CD4-positive, alpha-beta T cell treated with Interleukin-21 for 1 hour (primary cell): ENCODE results near the gene ANKRD10.

Experiments
- DNase-seq: peaks from one replicate; pipeline ENCODE4 v3.0.0-alpha.2; 2020

ANKRD10 gene

DNA sequence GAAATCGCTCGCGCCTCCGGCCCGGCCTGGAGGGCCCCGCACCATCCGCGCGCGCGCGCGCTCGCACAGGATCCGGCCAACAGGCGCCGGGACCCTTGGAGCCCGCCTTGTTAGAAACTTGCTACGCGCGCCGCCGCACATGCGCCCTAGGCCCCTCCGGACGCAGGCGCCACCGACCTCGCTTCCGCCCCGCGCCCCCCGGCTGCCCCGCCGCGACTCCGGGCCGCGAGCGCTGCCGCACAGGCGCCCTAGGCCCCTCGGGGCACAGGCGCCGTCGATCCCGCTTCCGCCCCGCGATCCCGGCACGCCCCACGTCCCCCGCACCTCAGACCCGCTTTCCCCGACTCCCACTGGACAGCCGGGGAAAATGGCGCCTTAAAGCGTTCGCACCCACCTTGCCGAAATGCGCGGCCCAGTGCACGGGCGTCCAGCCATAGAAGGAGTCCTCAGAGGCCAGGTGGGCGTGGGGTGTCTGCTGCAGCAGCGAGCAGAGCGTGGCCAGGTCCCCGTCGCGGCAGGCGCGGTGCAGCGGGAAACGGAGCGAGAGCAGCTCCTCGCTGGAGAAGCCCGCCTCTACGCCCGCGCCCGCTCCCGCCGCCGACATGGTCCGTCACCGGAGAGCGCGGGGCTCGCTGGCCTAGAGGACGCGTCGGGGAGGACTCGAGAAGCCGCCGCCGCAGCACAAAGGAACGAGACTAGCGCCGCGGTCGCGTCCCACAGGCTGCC, 375 bp downstream of the ANKRD10 start:
- peak; percentile 76 for DNase-seq

DNA sequence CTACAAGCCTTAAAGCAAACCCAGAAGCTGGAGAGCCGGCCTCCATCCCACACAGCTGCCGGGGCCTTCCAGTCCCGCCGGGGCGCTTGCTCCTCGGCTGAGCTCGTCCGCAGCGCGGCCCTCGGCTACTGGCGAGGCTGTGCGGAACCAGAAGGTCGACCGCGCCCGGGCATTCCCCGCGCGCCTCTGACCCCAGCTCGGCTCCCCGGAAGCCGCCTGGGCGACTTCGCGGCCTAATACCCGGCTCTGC, 863 bp downstream of the ANKRD10 start:
- no peak for DNase-seq

DNA sequence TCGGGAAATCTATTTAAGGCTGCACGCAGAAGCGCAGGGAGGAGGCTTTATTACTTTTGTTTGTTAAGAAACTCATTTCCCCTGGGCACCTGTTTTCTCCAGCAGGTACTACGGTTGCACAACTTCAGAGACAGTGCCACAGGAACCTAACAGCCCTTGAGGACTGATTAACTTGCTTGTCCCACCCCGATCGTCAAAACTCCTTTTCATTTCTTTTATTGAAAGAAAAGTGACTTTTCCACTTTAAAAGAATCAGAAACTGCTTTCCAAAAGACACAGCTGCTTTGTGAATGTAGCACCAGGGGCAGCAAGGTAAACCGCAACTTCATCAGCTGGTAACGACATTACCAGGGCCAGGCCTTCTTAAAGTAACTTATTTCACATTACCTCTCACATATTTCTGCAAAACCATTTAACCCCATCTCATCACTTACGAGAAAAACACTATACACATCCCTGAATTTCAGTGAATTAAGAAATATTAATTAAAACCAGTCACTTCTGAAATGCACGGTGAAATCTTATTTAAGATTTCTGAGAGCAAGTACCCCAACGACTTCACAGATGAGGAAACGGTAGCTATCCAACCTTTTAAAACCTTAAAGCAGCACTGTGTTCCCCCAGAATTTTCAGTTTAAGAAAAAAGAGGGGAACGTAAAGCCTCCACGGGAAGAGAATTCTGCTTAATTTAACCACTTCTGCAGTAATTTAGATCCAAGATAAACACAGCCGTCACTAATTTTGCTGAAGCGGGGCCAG, 1.4 kb downstream of the ANKRD10 start:
- peak; percentile 37 for DNase-seq

DNA sequence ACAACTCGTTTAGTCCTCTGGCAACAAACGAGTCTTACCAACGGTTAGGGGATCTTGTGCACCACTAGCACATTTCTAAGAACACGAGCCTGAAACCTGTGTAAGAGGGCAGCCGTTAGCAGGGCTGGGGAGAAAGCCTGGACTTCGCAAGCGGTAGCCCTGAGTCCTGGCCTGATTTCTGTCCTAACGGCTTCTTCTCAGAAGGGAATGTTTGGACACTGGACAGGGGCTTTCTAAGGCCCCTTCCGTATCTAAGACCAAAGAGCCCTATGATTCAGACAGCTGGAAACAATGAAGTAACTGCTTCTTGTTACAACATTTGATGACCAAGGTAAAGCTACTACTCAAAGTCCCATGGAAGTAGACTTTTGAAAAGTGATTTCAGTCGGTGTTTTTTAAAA, 2.2 kb downstream of the ANKRD10 start:
- DNase-seq = no peak

DNA sequence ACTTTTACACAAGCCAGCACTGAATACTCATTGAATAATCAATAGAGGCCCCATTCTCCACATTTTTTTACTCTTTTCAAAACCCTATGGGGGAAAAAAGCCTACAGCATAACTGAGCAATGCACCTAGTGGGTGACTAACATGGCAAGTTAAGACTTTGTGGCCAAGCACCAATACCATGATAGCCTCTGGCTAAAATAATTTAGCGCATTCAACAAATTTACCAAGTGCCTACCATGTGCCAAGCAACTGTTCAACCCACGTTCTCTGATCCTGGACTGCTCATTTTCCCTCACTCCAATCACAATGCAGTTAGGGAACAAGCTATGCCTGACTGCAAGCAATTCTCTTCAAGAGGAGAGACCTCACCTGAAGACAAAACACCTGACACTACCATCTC, 3.0 kb downstream of the ANKRD10 start:
- DNase-seq = no peak

DNA sequence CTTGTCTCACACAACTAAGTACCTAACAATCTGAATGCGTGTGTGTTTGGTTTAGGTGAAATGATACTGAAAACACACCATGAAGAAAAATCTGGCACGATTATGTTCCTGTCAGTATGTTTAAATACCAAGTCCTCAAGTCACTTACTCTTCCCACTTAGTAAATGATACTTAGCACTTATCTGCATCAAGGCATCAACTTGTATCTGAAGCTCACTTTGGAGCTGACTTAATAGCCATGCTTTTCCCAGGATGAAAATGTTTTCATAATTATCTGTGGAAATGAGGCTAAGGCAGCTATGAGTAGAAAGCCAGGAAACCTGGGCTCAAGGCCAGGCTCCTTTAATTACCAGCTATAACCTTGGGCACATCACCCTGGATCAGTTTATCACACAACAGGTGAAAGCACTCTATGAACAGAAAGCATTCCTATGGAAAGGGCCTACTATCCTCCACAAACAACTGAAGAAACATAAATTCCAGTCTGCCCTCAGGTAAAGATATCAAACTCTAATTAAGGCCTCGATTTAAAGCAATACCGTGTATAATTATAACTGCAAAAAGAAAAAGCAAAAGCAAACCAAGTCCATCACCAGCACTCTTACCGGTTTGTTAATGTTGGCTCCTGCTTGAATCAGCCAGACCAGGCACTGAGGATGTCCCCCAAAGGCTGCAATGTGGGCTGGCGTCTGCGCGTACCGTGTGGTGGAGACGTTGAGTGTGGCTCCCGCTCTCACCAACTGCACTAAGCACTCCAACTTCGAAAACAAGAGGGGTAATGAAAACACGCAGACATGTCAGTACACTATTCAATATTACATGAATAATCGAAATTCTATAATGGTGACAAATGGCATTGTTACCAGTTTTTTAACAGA, 4.6 kb downstream of the ANKRD10 start:
- DNase-seq = no peak

DNA sequence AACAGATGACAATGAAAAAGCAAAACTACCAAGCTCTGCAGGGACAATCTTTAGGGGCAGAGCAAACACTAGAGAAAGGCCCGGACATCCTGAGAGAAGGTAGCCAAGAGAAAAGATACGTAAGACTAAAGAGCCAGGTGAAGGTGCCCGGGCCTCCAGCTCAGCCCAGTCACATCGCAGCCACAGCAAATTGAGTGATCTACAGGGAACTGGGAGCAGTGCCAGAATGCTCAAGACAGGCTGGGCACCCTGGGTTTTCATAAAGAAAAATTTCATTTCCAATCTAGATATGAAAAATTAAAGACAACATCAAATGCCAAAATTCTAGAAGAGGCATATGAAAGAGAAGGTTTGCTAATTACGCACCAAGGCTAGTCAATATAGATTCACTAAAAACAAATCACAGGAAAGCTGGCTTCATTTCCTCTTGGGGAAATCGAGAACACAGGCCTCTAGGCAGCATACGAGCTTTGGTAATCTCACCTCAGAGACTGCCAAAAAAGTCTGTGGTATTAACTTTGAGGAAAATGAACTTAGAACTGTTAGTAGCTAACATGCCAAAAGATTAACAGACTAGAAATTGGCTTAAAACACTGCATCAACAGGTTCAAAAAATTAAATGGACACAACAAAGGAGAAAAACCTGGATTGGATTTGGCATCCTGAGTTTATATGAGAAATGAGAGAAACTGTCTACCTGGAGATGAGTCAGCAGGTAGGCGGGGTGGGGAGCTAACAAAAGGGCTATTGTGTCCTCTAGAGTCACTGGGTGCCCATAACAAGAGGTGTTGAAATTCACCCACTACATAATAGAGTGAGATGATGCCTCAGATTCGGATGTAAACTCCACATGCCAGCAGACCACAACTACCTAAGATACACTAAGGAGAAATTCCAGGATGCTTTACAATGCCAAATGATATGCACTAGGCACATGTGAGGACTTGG, 6.6 kb downstream of the ANKRD10 start:
- no peak for DNase-seq

DNA sequence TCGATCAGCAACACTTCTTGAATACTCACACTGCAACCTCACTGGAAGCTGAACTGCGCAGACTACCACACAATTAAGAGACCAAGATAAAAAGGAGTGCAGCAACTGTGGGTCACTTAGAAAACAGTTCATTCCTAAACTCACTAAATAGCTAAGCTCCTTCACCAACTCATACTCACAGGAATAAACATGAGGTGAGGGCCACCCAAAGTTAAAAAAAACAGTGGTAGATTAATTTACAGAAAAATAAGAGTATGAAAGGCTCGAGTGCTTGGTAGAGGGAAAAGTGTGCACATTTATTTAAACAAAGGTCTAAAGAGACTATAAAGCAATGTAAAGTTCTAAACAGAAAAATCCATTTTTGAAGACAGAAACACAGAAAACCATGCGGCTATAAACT, 7.6 kb downstream of the ANKRD10 start:
- no peak for DNase-seq

DNA sequence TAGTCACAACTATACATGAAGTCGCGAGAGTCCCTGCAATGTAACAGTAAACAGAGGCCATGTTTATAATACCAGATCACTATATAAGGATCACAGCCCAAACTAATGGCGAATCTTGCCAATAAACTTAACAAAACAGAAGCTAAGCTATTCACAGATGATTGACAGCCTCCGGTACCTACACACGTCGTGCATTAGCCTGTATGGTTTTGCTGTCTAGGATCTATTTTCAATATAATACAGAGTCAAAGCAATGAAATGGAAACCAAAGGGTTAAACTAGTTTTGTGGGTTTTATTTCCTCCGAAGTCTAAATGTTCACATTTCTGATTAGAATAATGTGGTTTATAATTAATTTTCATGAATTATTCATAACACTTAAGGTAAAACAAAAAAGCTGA, 10.1 kb downstream of the ANKRD10 start:
- DNase-seq = no peak

DNA sequence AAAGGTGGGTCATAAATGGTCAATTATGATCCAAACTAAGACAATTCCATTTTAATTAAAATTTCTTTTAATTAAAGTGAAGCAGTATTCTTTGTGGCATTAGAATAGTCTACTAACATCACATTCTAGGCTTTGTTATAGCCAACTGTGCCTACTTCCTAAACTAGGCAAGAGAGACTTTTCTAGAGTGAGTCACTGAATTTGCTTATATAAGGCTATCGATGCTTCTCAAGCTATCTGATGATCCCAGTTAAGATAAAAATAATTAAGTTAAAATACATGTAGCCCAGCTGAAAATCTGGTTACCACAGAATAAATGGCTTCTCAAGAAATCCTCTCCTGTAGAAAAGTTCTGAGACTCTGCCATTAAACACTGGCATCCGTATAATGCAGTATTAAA, 12.5 kb downstream of the ANKRD10 start:
- DNase-seq = no peak

DNA sequence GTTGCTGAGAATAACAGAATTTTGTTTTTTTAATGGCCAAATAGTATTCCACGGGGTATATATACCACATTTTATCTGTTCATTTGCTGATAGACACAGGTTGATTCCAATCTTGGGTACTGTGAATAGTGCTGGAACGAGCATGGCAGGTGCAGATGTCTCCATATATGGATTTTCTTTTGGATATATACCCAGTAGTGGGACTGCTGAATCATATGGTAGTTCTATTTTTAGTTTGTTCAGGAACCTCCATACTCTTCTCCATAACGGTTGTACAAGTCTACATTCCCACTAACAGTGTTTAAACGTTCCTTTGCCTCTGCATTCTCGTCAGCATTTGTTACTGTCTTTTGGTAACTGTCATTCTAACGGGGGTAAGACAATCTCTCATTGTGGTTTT, 17.3 kb downstream of the ANKRD10 start:
- no peak for DNase-seq

DNA sequence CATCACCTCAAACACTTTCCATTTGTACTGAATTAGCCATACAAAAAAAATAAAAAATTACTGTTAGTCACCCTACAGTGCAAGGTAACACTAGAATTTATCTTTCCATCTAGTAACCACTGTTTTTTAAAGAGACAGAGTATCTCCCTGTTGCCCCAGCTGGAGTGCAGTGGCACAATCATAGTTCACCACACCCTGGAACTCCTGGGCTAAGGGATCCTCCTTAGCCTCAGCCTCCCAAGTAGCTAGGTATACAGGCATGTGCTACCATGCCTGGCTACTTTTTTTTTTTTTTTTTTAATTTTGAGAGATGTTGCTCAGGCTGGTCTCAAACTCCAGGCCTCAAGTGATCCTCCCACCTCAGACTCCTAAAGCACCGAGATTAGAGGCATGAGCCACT, 17.9 kb downstream of the ANKRD10 start:
- no peak for DNase-seq

DNA sequence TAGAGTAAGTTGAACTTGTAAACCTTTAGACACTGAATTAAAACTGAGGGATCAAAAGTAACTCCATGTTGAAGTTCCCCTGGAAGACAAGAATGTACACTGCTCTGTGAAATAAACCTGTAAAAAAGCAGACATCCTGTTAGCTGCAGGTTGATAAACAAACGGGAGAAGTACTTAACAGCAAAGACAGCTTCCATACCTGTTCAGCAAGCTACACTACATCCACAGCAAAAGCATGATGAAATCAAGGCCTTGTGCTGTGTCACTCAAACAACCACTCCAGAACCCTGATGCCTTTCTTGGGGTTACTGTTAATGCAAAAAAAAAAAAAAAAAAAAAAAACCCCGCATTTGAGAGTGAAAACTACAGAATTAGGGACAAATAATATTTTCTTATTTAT, 20.8 kb downstream of the ANKRD10 start:
- DNase-seq = no peak

DNA sequence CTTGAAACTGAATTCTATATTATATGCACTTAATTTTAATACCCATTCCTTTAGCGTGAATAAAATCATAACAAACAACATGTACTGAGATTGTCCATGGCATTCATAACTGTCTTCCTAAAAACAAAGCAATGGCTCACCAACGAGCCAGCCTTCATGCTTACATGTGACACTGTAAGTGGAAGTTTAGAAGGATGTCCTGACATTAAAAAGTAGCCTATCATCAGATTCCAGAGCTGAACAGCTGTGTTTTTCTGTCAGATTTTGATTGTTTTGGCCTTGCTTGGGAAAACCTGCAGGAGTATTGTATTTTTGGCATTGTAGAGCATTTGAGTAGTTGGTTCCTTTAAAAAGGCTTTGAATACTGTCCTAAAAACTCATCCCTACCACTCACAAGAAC, 21.3 kb downstream of the ANKRD10 start:
- DNase-seq = no peak

DNA sequence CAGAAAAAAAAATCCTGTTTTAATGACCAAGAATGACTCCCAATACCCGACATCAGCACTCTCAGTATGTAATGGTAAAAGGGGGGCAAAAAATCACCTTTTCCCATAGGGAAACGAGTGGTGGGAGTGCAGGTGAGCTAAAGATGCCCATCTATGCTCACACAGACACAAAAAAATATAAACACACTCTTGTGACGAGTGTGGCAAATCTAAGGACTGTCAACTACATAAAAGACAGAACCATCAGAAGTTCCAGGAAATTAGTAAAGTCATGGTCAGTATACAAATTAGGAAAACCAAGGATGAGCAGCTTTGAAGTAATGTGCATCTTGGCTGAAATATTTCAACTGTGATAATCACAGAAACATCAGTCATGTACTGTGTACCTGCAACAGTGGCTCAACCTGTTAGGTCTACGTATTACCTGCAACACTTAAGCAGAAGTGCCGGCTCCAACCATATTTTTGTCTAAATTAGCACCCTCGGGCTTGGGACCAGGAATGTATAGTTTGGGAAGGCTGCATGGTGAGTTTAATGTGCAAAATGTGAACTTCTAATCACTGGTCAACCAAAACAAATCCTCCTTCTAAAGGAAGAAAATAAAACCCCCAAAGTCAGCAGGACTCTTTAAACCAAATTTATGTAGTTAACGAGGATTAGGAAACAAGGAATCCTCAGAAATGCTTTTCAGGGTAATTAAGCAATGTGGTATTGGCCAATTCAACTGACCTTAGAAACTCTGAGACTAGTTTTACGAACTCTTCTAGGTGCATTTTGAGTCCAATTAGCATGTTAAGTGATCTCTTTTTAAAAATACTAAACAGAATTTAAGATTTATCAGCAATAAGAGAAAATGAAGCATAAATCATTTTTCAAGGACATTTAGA, 24.3 kb downstream of the ANKRD10 start:
- no peak for DNase-seq

DNA sequence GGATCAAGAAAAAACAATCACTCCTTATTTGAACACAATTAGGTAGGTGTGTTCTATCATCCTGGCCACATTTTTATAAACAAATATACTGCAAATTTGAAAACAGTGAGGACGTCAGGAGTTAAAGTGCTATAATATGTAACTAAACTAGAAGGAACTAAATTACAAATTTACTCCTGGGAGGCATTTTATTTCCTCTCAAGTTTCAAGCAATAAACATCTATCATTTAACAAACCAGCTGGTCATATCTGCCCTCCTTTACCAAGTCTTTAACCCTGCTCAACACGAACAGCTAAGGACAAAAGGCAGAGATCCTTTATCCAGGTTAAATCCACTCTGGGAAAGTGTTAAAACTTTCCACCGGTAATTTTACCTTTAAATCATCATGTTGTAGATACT, 26.5 kb downstream of the ANKRD10 start:
- DNase-seq = no peak

DNA sequence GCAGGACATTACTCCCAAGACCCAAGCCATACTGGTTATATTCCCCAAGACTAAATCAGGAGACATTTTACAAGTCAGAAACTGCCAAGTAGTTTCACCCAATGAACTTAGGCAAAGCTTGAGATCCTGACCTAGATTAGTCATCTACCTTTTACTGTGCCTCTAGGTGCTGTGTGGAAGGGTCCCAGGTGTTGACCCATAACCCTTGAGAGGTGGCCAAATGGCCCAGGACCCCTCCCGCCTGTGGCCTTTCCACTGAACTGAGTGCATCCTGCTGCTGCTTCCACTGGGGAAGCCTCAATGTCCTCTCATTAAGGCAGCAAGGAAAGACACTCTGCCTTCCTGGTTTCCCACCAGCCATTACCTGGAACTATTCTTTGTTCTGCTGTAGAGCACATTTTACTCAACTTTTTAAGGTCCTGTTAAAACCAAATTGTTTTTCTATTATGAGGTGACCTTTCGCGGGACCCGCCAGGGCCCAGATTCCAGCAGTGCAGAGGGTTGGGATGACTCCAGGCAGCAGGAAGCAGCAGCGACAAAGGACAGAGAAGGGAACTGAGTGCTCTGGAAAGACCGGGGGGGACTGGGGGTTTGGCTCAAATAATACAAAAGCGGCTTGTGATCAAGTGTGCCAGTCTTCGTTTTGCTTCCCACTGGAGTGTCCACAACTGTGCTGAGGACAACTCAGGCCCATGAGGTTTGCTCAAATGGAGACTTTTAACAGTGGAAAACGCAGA, 27.1 kb downstream of the ANKRD10 start:
- no peak for DNase-seq

DNA sequence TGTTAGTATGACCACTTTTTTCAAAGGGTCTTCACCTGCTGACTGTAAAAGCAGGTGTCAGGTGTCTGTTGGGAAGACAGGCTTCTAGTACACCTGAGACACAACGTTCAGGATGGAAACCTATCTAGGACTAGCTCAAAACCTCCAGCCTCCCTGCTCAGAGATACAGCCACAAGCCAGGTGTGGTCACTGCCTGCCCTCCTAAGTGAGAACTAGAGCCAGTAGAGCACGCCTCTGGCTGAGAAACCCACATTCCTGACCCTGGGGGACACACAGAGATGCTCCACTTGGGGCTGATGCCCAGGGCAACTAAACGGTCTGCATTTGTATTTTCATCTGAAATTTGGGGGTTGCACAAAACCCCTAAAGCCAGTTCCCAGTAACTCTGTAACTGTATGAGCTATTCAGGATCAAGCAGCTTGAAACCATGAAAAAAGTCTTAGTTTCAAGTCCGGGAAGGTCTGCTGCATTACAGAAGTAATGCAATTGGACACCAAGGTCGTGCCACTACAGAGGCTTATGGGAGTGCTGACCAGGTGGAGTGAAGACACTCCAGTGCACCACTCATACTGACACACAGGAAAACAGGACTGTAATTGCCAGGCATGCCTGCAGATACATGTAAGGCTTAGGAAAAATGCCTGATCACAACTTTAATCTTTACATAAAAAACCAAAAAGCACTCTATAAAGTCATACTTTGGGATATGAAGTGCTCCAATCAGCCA, 27.8 kb downstream of the ANKRD10 start:
- DNase-seq = no peak

DNA sequence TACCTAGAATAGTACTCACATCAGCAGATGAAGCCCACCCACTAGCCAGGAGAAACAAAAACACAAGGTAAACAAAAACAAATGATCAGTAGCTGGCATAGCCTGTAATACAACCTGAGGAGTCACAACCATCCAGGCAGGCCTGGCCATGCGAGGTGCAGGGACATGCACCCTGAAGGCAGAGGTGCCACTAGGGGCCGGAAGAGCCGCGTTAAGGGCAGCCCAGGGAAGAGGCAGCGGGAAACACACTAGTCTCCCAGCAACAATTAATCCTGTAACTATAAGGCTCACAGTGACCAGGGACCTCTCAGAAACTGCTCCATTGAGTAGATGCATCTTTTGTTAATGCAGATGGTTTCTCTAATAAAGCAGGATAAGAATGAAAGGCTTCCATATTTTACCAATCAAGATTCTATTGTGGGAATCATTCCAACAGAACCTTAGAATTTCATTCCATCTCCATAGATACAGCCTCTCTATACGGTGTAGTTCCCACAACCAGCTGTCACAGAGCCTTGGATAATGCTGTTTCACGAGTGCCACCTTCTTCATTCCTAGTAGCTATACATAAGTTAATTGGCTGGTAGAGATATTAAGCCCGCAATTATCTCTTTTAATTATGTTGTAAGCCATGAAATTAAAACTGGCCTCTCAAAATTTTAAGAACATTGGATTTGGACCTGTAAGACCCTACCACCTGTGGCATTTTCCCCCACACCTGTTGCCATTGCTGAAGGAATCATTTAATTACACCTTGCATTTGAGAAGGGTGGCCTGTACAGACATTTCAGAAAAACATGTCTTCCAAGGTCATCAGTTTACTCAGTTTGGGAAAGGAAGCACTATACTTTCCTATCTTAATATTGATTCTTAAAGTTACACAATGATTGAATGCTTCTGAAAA, 28.7 kb downstream of the ANKRD10 start:
- no peak for DNase-seq
